Neural progenitor cell (in vitro differentiated cells): ENCODE measurements around the gene CAV3. TPM values are rescaled to one million over a fixed set of nuclear protein-coding genes. Genes with fewer than 3 reads are reported as not detected.

ENCODE experiments used
- DNase-seq: peaks from one replicate; pipeline ENCODE4 v3.0.0-alpha.2; 2016; ENCODE audit warnings: low spot score
- H2AFZ ChIP-seq: fragments of 200-600 bp; sonication (generic); replicated peaks from 2 replicates; pipeline ENCODE4 v1.6.1; 2016; ENCODE audit warnings: antibody characterized with exemption
- H3F3A ChIP-seq: fragments of 200-600 bp; sonication (generic); 2 replicates; pipeline ENCODE4 v1.6.1; 2016; ENCODE audit warnings: antibody characterized with exemption, low read depth
- H3K27ac ChIP-seq: fragments of 200-600 bp; sonication (generic); 2 replicates; pipeline ENCODE4 v1.5.1; 2016; ENCODE audit warnings: mild to moderate bottlenecking
- H3K27me3 ChIP-seq: fragments of 200-600 bp; sonication (generic); 2 replicates; pipeline ENCODE4 v1.6.1; 2016; ENCODE audit warnings: mild to moderate bottlenecking, moderate library complexity
- H3K36me3 ChIP-seq: fragments of 200-600 bp; sonication (generic); 2 replicates; pipeline ENCODE4 v1.5.1; 2016
- H3K4me1 ChIP-seq: fragments of 200-600 bp; sonication (generic); 2 replicates; pipeline ENCODE4 v1.6.1; 2016; ENCODE audit warnings: mixed run types
- H3K4me2 ChIP-seq: fragments of 200-600 bp; sonication (generic); 2 replicates; pipeline ENCODE4 v1.6.1; 2016
- H3K4me3 ChIP-seq: fragments of 200-600 bp; sonication (generic); 2 replicates; pipeline ENCODE4 v1.5.1; 2016
- H3K79me2 ChIP-seq: fragments of 200-600 bp; sonication (generic); 2 replicates; pipeline ENCODE4 v1.6.1; 2016; ENCODE audit warnings: low read depth
- H3K9ac ChIP-seq: fragments of 200-600 bp; sonication (generic); 2 replicates; pipeline ENCODE4 v1.6.1; 2016
- H3K9me3 ChIP-seq: fragments of 200-600 bp; sonication (generic); 2 replicates; pipeline ENCODE4 v1.5.1; 2016; ENCODE audit warnings: low read depth
- H4K20me1 ChIP-seq: fragments of 200-600 bp; sonication (generic); 2 replicates; pipeline ENCODE4 v1.6.1; 2016; ENCODE audit warnings: low read depth
- H3K27ac Mint-ChIP-seq: 3 replicates; pipeline ENCODE4 v1.8.0; 2021; ENCODE audit warnings: mixed read lengths
- H3K27me3 Mint-ChIP-seq: 2 replicates; pipeline ENCODE4 v1.8.0; 2022; ENCODE audit warnings: low read depth, mild to moderate bottlenecking, inconsistent platforms, moderate library complexity, mixed read lengths; ENCODE audit not compliant: insufficient read depth
- H3K36me3 Mint-ChIP-seq: 3 replicates; pipeline ENCODE4 v1.8.0; 2021; ENCODE audit warnings: mixed read lengths
- H3K4me1 Mint-ChIP-seq: 3 replicates; pipeline ENCODE4 v1.8.0; 2021; ENCODE audit warnings: mixed read lengths
- H3K4me3 Mint-ChIP-seq: 3 replicates; pipeline ENCODE4 v1.8.0; 2021; ENCODE audit warnings: mild to moderate bottlenecking, moderate library complexity, mixed read lengths
- H3K9me3 Mint-ChIP-seq: 3 replicates; pipeline ENCODE4 v1.8.0; 2020; ENCODE audit warnings: mixed read lengths
- CTCF ChIP-seq: fragments of 200-600 bp; sonication (generic); IDR thresholded peaks from 2 replicates; pipeline ENCODE4 v1.5.1; 2017; ENCODE audit warnings: antibody characterized with exemption, mild to moderate bottlenecking
- EZH2 ChIP-seq: fragments of 200-600 bp; sonication (generic); IDR thresholded peaks from 2 replicates; pipeline ENCODE4 v1.6.1; 2017; ENCODE audit warnings: antibody characterized with exemption, mild to moderate bottlenecking, moderate library complexity
- EZH2phosphoT487 ChIP-seq: fragments of 200-600 bp; sonication (generic); IDR thresholded peaks from 2 replicates; pipeline ENCODE4 v1.6.1; 2017; ENCODE audit warnings: antibody characterized with exemption
- total RNA-seq: library from RNA; depleted of rRNA; stranded (reverse); fragments of >200 nt; gene quantifications from 2 replicates; pipeline ENCODE4 v1.2.3, GENCODE V29; 2015; ENCODE audit warnings: low replicate concordance

CAV3 gene
- total RNA-seq, 1 donor from 2014 or later: not detected

DNA sequence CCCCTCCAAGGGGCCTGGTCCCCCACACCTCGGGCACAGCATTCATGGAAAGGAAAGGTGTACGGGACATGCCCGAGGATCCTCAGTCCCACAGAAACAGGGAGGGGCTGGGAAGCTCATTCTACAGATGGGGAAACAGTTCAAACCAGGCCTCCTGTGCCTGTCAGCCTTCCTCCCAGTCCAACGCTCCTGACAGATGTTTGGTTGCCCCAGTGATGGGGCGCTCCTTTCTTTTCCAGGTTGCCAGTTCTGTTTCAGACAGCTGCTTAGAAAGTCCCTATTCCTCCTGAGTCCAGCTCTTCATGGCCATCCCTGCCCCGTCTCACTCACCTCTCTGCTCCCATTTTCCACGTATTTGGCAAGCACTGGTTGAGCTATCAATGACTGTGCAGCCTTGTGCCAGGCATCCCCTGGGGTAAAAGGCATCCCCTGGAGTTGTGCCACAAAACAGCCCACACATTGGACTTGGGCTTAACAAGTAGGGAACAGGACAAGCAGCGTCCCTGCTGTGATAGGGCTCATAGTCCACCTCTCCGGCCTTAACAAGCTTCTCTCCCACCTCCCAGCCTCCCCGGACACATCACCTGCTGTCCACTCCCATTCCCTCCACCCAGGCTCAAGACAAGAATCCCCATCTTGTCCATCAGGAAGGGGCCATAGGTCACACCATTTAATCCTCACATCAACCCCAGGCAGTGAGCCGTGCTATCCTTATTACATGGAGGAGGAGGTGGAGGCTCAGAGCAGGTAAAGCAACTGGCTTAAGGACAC lies 29.2 kb downstream of the CAV3 start:
- Histone ChIP-seq H3K27me3 (peaks cover 18% of the 10 kb centered on the region), H3K36me3 (no peaks in the 10 kb centered on the region), H3K27ac (no peak overlapping the region), H3K4me2 (no peak overlapping the region), H3K4me3 (no peak overlapping the region), H3F3A (no peaks in the 10 kb centered on the region), H2AFZ (no peak overlapping the region), H3K9me3 (no peaks in the 10 kb centered on the region), H4K20me1 (no peaks in the 10 kb centered on the region), H3K79me2 (no peaks in the 10 kb centered on the region), H3K9ac (no peak overlapping the region), H3K4me1 (no peaks in the 10 kb centered on the region)
- no peak overlapping the region for H3K4me3 Mint-ChIP-seq
- TF ChIP-seq EZH2phosphoT487 (no peak), EZH2 (no peak), CTCF (no peak)
- DNase-seq: no peak
- H3K27ac Mint-ChIP-seq: no peak overlapping the region
- H3K9me3 Mint-ChIP-seq: no peaks in the 10 kb centered on the region
- H3K27me3 Mint-ChIP-seq: peaks cover 4% of the 10 kb centered on the region
- no peaks in the 10 kb centered on the region for H3K36me3 Mint-ChIP-seq
- H3K4me1 Mint-ChIP-seq: no peaks in the 10 kb centered on the region

DNA sequence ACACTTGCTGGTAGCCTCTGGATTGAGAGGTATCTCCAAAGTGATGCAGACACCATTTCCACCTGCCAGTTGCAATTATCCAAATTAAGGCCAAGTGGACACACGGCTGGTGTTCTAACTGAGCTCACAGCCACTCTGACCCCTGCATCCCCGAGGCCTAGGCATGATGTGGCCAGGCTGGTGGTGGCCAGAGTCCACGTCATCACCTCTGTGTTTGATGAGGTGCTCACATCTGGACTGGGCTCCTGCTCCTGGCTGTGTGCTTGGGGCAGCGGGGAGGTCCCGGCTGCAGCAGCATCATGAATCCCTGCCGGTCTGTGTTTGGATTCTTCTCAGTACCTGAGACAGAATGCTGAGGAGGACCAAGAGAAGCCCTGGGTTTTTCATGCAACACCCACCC lies 30.9 kb downstream of the CAV3 start:
- Mint-ChIP-seq H3K4me1 (peaks cover 9% of the 10 kb centered on the region), H3K27me3 (peaks cover 19% of the 10 kb centered on the region), H3K36me3 (no peaks in the 10 kb centered on the region), H3K9me3 (no peaks in the 10 kb centered on the region), H3K27ac (no peak overlapping the region), H3K4me3 (no peak overlapping the region)
- no peak overlapping the region for H3K4me3 ChIP-seq
- no peak overlapping the region for H3K9ac ChIP-seq
- no peaks in the 10 kb centered on the region for H3K36me3 ChIP-seq
- no peak overlapping the region for H3K4me2 ChIP-seq
- no peaks in the 10 kb centered on the region for H3F3A ChIP-seq
- no peak overlapping the region for H2AFZ ChIP-seq
- no peaks in the 10 kb centered on the region for H3K9me3 ChIP-seq
- peaks cover under 1% of the 10 kb centered on the region for H3K4me1 ChIP-seq
- H4K20me1 ChIP-seq: no peaks in the 10 kb centered on the region
- H3K27ac ChIP-seq: no peak overlapping the region
- H3K79me2 ChIP-seq: no peaks in the 10 kb centered on the region
- H3K27me3 ChIP-seq: peaks cover 34% of the 10 kb centered on the region
- DNase-seq: no peak
- no peak for TF ChIP-seq EZH2
- TF ChIP-seq EZH2phosphoT487: no peak
- TF ChIP-seq CTCF: no peak

DNA sequence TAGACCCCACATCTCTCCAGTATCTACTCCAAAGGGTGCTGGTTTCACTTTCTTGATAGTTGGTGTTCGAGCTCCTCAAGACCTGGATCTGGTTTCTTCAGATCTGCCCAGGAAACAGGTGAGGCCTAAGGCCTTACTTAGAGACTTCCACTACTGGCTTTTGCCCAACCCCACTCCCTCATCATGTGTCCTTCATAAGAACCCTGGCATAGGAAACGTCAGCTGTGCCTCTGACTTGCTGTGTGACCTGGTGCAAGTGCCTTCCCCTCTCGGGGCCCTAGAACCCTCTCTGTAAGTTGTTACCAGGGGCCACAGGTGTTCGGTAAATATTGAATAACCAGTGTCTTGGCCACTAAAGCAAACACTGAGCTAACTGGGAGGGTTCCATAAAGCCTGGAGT lies 31.9 kb downstream of the CAV3 start:
- Mint-ChIP-seq H3K4me3 (no peak overlapping the region), H3K36me3 (no peaks in the 10 kb centered on the region), H3K4me1 (peaks cover 13% of the 10 kb centered on the region), H3K27me3 (peaks cover 23% of the 10 kb centered on the region), H3K9me3 (no peaks in the 10 kb centered on the region), H3K27ac (no peak overlapping the region)
- TF ChIP-seq CTCF (no peak), EZH2 (no peak), EZH2phosphoT487 (no peak)
- Histone ChIP-seq H3K9me3 (no peaks in the 10 kb centered on the region), H3K4me3 (no peak overlapping the region), H3F3A (no peaks in the 10 kb centered on the region), H3K27me3 (peaks cover 44% of the 10 kb centered on the region), H2AFZ (no peak overlapping the region), H3K36me3 (no peaks in the 10 kb centered on the region), H4K20me1 (no peaks in the 10 kb centered on the region), H3K27ac (no peak overlapping the region), H3K4me1 (peaks cover 6% of the 10 kb centered on the region), H3K9ac (no peak overlapping the region), H3K79me2 (no peaks in the 10 kb centered on the region), H3K4me2 (no peak overlapping the region)
- DNase-seq: no peak
